GM20431 (cell line): Measurements from ENCODE around the gene CALY.
"Not testable (repeated sequence)": the region's sequence is repeated elsewhere in the genome, so short reads cannot be mapped to it uniquely, and the experiment has no call there.

Experiments
- in situ Hi-C: fragments of 300-500 bp; cut with MseI, MboI; formaldehyde crosslinking; loops from one replicate; pipeline ENCODE4 v1.15.0; 2020; ENCODE audit warnings: low sequenced_read_pairs; ENCODE audit not compliant: unreplicated experiment

Gene CALY

DNA sequence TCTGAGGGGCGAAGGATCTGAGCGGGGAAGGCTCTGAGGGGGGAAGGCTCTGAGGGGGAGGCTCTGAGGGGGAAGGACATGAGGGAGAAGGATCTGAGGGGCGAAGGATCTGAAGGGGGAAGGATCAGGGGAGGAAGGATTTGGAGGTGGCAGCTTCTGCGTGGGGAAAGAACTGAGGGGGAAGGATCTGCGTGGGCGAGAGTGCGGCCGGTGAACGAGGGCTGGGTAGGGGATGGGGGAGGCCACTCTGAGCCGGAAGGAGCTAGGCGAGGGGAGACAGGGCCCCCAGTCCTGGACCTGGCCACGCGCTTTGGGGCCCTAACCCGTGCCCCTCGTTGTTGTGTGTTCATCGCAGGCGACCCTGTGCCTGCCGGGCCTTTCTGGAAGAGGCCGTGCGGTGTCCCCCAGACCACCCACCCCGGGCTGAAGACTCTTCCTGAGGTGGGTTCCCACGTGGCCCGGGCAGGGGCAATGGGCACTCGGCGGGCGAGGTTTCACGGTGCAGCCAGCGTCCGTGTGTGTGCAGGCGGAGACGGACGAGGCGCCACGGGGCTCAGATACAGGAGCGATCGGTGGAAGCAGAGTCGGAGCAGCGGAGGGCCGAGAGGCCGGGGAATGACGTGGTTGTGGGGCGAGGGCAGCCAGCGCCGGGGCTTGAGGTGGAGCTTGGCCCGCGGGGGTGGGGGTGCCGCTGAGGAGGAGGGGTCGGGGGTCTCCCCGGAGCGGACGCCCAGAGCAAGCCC lies 2.0 kb downstream of the CALY start:
- in situ Hi-C loops: no loop called here

- in situ Hi-C loops: no loop called here
Observed at GRCh38 chr10:133332936-133333699, 3.6 kb downstream of the CALY start.

GRCh38 chr10:133329491-133330202 lies 7.0 kb downstream of the CALY start:
- in situ Hi-C loops: no loop called here

GRCh38 chr10:133328358-133329343 lies 8.0 kb downstream of the CALY start:
- in situ Hi-C loops: no loop called here

GRCh38 chr10:133327651-133328357 lies 8.9 kb downstream of the CALY start:
- in situ Hi-C loops: no loop called here

- in situ Hi-C loops: no loop called here
Observed at GRCh38 chr10:133326745-133327650, 9.7 kb downstream of the CALY start.

GRCh38 chr10:133326223-133326551 lies 10.5 kb downstream of the CALY start:
- in situ Hi-C loops: no loop called here

DNA sequence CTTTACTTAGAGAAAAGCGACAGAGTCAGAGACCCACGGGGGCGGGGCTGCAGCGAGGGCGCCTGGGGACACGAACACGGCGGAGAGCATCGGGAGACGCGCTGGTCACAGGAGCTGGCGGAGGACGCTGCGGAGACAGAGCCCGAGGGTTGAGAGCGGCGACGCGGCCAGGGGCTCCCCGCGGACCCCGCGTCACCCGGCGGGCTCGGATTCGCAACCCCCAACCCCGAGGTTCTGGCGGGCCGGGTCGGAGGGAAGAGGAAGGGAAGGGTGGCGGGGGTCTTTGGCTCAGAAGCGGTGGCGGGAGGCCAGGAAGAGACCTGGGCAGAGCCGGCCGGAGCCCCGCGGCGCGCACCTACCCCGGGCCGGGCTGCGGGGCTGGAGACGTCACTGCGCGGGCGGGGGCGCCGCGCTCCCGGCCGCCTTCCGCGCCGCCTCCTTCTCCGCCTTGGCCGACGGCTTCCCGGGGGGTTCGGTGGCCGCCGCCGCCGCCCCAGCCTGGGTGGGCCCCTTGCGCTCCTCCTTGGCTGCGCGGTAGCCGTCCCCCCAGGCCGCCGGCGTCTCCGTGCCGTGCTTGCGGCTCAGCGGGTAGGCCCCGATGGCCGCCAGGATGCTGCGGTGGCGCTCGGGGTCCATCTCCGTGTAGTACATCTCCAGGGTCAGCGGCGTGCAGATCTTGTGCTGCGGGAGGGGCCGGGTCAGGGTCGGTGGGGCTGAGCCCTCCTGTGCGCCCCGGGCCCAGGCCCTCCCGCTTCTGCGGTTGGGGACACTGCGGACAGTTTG lies 11.1 kb downstream of the CALY start:
- in situ Hi-C loops: no loop called here

DNA sequence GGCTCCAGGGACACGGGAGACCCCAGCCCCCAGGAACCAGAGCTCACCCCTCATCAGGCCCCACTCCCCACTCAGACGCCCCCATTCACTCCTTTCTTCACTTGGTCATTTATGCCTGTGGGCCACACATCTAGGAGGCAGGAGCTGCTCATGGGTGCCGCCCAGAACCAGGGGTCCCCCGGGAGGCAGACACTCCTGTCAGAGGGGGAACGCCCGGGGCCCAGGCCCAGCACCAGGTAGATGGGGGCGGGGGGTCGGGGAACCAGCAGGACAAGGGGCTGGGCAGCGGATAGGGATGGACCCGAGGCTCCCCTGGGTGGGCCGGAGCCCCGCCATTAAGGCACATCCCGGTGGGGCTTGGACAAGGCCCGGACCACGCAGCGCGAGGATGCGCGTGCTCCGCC lies 11.8 kb downstream of the CALY start:
- in situ Hi-C loops: no loop called here

DNA sequence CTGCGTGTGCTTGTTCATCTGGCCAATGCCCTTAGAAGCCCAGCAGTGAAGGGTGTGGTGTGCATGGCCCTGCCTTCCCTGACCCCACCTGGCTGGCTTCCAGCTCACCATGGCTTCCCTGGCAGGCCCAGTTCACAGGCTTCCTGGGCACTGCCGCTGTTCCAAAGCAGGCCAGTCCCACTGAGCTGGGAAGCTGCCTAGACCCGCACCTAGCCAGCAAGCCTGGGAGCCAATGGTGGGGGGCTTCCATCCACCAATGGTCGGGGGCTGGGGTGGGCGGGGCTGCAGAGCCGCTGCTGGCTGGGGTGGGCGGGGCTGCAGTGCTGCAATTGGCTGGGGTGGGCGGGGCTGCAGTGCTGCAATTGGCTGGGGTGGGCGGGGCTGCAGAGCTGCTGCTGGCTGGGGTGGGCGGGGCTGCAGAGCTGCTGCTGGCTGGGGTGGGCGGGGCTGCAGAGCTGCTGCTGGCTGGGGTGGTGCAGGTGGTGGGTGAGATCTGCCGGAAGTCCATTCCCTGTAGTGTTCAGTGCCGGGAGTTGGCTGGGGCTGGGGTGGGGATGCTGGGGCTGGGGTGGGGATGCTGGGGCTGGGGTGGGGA lies 12.4 kb downstream of the CALY start:
- in situ Hi-C loops: no loop called here

DNA sequence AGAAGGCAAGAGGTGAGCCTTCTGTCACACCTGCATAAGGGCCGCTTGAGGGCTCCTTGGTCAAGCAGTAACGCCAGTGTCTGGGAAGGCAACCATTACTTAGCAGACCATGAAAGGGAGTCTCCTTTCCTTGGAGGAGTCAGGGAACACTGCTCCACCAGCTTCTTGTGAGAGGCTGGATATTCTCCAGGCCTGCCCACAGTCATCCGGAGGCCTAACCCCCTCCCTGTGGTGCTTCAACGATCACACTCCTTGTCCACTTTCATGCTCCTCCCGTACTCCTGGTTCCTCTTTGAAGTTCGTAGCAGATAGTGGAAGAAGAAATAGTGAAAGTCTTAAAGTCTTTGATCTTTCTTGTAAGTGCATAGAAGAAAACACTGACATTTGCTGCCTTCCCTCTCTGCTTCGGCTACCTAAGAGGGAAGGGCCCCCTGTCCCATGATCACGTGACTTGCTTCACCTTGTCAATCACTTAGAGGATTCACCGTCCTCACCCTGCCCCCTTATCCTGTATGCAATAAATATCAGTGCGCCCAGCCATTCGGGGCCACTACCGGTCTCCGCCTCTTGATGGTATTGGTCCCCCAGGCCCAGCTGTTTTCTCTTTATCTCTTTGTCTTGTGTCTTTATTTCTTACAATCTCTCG lies 14.5 kb downstream of the CALY start:
- in situ Hi-C loops: not testable (repeated sequence)

- in situ Hi-C loops: not testable (repeated sequence)
Observed at GRCh38 chr10:133320852-133321422, 15.8 kb downstream of the CALY start.

GRCh38 chr10:133318494-133319127 lies 18.1 kb downstream of the CALY start:
- in situ Hi-C loops: no loop called here

GRCh38 chr10:133316732-133317131 lies 20.0 kb downstream of the CALY start:
- in situ Hi-C loops: no loop called here

GRCh38 chr10:133316266-133316665 lies 20.4 kb downstream of the CALY start:
- in situ Hi-C loops: no loop called here

GRCh38 chr10:133315847-133316246 lies 20.8 kb downstream of the CALY start:
- in situ Hi-C loops: no loop called here
